ENCODE results near the gene SAG.

- TF ChIP-seq POLR2A (IDR thresholded peaks at IDR 0.05; ENCODE audit: low read depth) = no peak
- no peak for TF ChIP-seq CTCF (IDR thresholded peaks at IDR 0.05)
Measured at GRCh38 chr2:233280114-233280693, 27.4 kb upstream of the SAG start.
